Hindlimb muscle (tissue), 1 donor: Measurements from ENCODE around the gene STX11. TPM values are rescaled to one million over a fixed set of nuclear protein-coding genes. Genes with fewer than 3 reads are reported as not detected.
A peak's percentile ranks its signal among the peaks of the same experiment; 100 is the strongest.
"Not testable (repeated sequence)": the region's sequence is repeated elsewhere in the genome, so short reads cannot be mapped to it uniquely, and the experiment has no call there.

Experiments used
- DNase-seq: peaks from one replicate; pipeline ENCODE4 v3.0.0-alpha.2; 2013
- polyA plus RNA-seq: library from polyadenylated mRNA; unstranded; fragments of 120-200 nt; gene quantifications from one replicate; pipeline ENCODE4 v1.2.1, GENCODE V29; 2013; ENCODE audit not compliant: insufficient read length

The STX11 gene
- polyA plus RNA-seq, 1 donor = 3.0 TPM

DNA sequence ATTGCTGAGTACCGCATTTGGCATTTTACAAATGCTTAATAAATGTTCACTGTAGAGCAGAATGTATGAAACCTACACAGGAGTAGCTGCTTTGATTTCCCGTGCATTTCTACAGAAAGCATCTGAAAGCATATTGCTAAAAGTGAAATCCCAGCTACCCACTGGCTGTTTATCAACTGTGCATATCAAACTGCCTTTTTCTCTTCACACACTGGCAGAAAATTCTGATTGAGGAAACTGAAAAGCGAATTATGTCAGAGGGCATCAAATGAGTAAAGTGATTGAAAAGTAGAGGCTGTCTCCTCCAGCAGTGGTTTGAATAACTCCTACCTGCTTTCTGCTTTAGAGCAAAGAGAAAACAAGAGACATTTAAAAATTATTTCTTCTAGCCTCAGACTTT lies 28.0 kb downstream of the STX11 start:
- DNase-seq = no peak

DNA sequence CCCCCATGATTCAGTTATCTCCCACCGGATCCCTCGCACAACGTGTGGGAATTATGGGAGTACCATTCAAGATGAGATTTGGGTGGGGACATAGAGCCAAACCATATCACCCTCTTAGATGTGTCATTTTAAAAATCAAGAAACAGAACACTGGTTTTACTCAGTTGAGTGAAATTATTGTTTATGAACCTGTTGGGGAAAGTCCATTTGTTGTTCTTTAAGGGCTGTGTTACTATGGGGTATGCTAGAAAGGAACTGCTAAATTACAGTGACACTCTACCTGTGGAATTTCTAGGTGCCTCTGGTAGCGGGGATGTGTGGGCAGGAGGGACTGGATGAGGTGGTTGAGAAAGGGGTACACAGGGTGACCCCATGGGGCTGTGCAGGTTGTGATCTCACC lies 28.9 kb downstream of the STX11 start:
- no peak for DNase-seq

DNA sequence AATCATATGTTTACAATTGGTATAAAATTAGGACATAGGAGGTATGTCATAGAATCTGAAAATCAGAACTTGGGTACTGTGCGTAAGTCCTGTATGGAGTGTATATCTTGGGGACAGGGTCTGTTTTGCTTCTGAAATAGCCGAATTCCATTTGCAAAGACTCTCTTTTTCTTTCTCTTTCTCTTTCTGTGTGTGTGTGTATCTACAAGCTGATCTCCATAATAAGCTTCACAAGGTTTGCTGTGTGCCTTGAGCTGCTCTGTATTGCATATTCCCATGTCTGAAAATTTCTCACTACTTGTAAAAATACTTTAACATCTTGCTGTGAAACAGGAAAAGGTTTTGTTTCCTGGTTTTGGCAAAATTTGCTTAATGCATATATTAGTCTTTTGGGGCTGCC lies 29.5 kb downstream of the STX11 start:
- DNase-seq = no peak

DNA sequence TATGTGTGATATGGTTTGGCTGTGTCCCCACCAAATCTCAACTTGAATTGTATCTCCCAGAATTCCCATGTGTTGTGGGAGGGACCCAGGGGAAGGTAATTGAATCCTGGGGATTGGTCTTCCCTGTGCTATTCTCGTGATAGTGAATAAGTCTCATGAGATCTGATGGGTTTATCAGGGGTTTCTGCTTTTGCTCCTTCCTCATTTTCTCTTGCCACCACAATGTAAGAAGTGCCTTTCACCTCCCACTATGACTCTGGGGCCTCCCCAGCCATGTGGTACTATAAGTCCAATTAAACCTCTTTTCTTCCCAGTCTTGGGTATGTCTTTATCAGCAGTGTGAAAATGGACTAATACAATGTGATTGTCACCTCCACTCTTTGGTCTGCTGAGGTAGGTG lies 30.0 kb downstream of the STX11 start:
- not testable (repeated sequence) for DNase-seq

DNA sequence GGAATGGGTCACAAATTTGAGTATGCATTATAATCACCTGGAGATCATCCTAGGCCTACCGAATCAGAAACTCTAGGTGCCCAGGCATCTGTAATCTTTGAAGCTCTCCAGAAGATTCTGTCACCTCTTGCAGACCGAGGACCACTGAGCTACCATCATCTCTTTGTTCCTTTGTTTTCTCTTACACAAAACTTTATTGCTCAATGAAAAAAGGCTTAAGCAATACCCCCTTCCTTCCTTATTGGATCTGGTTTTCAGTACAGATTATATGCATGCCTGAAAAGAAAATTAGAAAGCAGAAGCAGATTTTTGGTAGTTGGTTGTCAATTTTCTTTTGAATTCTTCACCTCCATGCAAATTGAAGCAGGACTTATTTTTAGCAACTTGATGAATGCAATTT lies 31.3 kb downstream of the STX11 start:
- no peak for DNase-seq

DNA sequence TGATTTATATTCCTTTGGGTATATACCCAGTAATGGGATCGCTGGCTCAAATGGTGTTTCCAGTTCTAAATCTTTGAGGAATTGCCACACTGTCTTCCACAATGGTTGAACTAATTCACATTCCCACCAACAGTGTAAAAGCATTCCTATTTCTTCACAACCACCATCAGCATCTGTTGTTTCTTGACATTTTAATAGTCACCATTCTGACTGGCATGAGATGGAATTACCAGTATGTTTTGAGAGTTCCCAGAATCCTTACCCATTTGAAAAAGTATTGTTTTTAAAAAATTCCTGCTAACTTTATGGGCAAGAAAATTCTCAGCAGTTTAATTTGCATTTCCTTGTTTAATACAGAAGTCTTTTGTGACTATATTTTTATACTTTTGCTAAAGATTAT lies 33.9 kb downstream of the STX11 start:
- not testable (repeated sequence) for DNase-seq

DNA sequence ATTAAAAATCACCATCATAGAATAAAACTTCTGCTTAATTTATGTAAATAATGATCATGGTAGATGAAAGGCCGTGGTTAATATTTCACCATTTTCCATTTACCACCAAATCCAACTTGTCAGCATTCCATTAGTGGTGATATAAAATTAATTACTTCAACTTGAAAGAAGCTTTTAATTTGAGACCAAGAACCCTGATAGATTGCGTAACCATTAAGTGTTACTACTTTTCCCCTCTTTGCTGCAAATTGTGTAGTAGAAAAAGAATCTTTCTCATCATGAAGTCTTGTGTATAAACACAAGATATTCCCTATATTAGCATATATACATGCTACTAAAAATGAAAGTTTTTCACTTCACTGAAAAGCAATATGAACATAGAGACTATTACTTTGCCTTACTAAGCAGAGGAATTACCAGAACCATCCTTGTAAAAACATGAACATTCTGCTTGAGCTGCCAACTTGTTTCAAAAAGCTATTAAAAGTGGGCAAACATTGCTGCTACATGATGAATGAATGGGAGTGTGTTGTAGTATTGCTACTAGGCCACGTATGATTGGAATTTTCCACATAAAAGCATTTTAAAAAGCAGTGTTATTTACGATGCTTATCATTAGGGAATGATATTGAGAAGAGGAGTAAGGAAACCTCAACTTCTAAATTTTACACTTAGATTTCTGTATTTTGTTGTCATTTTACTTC lies 35.0 kb downstream of the STX11 start:
- DNase-seq = no peak

DNA sequence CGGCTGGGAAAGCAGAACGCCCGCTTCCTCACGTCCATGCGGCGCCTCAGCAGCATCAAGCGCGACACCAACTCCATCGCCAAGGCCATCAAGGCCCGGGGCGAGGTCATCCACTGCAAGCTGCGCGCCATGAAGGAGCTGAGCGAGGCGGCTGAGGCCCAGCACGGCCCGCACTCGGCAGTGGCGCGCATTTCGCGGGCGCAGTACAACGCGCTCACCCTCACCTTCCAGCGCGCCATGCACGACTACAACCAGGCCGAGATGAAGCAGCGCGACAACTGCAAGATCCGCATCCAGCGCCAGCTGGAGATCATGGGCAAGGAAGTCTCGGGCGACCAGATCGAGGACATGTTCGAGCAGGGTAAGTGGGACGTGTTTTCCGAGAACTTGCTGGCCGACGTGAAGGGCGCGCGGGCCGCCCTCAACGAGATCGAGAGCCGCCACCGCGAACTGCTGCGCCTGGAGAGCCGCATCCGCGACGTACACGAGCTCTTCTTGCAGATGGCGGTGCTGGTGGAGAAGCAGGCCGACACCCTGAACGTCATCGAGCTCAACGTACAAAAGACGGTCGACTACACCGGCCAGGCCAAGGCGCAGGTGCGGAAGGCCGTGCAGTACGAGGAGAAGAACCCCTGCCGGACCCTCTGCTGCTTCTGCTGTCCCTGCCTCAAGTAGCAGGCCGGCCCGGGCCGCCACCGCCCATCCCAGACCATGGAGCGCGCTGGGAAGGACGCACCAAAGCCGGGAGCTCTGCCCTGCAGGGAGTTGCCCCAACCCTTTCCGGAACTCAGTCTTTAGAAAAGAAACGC lies 36.7 kb downstream of the STX11 start:
- no peak for DNase-seq

DNA sequence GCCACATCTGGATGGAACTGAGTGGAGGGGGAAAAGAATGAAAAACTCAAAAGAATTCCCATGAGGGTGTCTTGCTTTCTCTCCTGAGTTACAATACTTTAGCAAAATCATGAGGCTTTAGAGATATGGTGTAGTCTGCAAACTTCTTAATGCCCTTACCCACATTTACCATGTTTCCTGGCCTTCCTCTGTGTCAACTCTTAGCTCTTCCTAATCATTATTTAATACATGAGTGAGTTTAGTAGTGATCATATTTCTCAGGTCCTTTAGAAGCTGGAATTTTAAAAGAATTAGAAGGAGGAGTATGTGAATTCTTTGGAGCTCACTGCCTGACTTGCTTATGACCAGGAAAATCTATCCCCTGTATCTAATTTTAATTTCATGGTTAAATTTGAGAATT lies 39.0 kb downstream of the STX11 start:
- no peak for DNase-seq

DNA sequence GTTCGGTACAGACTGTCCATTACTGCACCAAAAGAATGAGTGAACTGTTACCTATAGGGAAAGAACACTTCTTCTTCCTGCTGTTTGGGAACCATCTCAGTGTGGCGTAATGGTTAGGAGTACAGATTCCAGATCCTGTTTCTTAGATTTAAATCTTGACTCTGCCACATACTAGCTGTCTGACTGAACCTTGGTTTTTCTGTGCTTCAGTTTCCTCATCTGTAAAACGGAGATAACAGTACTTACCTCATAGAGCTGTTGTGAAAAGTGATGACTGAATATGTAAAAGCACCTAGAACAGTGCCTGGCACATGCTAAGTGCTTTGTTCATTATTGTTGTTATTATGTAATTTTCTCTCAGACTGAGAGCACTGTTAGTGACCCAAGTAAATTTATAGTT lies 39.8 kb downstream of the STX11 start:
- DNase-seq = no peak

DNA sequence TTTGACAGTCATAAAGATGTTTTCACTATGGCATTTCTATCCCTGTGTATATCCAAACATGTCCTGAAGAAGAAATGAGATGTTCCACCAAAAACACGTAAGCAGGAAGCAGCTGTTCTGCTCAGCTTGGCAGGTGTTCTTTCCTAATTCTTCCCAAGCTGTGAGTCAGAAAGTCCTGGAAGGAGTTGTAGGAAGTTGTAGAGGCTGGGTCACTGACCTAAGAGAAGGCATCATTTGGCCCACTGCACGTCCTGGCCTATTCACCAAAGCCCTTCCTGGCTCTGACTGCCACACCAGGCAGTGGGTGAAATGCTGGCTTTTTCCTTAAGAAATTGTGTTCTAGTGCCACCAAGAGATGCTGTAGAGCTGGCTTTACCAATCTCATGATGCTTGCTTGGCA lies 40.3 kb downstream of the STX11 start:
- DNase-seq = peak; percentile 21

DNA sequence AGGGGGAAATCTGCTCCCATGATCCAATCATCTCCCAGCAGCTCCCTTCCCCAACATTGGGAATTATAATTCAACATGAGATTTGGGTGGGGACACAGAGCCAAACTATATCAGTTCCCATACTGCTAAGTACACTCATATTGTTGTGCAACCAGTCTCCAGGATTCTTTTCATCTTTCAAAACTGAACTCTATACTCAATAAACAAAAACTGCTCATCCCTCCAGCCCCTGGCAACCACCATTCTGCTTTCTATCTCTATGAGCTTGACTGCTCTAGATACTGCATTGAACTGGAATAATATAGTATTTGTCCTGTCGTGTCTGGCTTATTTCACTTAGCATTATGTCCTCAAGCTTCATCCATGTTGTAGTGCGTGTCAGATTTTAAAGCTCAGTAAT lies 42.9 kb downstream of the STX11 start:
- no peak for DNase-seq

DNA sequence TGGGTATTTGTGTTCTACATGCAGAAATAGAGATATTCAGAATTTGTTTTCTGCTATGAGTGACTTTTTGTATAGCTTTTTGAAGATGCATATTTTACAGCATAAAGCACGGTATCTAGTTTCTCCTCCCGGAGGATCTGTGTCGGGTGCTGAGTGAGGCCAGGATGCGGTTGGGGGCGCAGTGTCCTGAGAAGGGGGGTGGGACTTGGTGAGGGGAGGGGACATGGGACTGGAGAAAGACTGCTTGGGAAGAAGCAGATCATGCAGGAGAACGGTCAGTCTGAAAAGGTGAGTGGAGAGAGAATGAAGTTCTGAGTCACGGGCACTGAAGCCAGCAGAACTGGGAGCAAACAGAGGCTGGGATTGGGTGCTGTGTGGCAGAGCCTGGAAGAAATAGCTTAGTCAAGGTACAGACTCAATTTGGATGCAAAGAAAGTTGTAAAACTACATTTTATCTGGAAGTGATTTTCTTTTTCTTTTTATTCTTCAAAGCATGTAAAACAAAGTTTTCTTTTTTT lies 44.0 kb downstream of the STX11 start:
- DNase-seq = no peak

DNA sequence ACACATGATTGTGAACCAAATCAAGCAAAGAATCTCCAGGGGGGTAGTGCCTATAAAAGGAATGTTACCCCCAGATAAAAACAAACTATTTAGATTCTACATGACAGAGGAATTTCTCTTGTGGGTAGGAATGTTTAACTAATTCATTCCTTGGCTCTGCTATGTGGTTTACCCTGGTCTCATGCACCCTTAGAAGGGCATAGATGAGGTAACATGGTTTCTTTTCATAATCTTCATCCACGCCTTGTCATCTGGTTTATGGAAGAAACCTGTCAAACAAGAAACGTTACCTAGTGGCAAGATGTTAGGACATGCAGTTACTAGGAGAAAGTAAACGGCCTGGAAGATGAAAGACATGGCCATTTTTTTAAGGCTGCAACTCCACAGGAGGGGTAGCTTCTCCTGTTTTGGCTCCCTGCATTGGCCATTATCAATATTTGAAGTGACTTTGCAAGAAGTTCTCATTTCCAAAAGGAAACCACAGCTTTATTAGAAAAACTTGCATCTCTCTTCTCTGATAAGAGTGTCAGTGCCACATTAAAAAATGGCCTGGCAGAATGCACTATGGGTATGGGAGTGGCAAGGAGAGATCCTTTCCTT lies 45.5 kb downstream of the STX11 start:
- no peak for DNase-seq

DNA sequence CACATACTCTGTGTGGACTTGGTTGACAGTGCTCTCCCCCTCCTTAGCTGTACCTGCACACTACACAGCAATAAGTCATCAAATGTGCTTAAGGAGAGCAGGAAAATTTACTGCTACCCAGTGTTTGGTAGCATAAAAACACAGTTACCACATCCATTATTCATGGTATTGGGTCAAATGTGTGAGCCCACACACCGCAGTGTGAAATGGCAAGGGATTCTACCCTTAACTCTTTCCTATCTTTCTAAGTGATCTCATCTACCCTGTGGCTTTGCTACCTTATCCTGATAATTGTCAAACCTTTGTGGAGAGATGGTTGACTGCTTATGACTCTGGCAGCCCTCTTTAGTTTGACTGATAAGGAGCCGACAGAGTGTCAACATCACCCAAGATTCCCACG lies 47.6 kb downstream of the STX11 start:
- no peak for DNase-seq

DNA sequence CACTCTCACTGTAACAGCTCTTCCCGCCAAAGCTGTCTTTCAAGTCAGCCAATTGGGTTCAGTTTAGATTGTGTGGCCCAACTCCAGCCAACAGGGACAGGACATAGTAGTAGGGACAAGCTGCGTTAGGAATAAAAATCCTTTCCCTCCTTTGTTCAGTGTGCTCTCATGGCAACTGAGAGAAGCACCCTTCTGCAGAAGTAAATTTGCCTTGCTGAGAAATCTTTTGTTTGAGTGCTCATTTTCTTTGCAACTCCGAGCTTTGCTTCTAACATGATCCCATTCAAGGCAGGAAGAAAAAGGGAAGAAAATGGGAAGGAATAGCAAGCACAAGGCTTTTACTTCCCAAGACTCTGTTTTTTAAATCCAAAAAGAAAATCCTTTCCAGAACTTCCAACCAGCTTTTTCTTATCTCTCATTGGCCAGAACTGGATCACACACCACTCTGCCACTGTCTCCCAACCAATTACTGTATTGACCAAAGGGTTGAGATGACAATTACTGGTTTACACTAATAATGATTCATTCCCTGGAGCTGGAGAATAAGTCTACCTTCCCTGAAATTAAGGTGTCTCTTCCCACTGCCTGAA lies 52.7 kb downstream of the STX11 start:
- DNase-seq = no peak

DNA sequence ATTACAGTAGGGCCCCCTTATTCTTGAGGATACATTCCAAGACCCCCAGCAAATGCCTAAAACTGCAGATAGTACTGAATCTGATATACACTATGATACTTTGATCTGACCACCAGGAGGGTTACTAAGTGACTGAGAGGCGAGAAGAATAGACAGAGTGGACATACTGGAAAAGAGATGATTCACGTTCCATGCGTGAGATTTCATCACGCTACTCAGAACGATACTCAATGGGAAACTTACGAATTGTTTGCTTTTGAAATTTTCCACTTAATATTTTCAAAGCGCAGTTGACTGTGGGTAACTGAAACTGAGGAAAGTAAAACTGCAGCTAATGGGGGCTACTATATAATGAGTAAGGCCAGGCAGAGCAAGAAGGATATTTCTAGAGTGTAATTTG lies 60.8 kb downstream of the STX11 start:
- DNase-seq = no peak

DNA sequence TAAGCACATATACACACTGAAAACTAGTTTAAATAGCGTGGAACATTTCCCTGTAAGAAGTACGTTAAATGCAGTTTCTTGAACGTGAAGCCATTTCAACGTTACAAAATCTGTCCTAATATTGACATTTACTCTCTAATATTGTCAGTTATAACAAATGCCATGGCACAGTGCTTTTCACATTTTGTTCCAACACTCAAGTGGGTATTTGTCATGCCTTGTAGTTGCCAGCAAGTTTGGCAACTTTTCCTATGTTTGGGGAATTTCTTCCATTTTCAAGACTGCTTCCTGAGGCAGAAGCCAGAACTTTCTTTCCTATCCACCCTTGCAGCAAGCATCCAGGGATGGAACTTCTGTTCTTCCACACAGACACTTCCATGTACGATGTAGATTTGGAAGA lies 63.0 kb downstream of the STX11 start:
- no peak for DNase-seq

DNA sequence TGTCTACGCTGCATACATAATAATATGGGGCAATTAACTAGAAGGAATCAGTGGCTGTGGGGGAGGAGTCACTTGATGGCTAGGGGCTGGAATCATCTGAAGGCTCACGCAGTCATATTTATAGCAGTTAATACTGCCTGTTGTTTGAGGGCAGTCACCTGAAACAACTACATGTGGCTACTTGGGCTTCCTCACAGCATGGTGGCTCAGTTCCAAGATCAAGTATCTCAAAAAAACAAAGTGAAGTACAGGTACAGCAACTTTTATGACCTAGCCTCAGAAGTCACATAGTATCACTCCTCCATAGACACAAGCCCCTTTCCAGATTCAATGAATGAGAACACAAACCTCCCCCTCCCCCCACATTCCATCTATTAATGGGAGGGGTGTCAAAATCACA lies 63.7 kb downstream of the STX11 start:
- no peak for DNase-seq

DNA sequence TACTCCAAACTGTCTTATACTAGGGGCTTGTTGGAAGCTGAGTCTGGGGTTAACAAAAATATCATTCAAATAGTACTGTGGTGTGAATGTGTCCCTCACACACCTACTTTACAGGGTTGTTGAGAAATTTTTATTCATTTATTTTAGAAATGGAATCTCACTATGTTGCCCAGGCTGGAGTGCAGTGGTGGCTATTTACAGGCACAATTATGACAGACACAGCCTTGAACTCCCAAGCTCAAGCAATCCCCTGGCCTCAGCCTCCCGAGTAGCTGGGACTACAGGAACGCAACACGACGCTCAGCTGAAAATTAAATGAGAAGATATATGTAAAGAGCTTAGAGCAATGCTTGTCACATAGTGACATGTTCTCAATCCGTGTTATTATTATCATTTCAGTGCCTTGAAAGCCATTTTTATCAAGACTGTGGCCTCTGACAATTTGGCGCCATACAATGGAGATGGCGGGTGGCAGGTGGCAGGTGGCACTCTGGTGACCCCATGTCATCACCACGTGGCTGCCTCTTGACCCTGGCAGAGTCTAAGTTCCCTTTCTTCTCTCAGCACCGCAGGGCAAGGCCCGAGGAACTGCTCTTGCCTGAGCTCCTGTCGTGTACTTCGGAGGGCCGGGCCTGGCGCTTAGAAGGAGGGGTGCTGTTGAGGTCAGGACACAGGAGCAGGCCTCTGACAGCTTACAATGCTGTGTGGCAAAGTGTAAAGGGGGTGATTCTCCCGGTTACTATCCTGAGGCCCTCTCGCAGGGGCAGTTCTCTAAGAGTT lies 64.5 kb downstream of the STX11 start:
- no peak for DNase-seq

DNA sequence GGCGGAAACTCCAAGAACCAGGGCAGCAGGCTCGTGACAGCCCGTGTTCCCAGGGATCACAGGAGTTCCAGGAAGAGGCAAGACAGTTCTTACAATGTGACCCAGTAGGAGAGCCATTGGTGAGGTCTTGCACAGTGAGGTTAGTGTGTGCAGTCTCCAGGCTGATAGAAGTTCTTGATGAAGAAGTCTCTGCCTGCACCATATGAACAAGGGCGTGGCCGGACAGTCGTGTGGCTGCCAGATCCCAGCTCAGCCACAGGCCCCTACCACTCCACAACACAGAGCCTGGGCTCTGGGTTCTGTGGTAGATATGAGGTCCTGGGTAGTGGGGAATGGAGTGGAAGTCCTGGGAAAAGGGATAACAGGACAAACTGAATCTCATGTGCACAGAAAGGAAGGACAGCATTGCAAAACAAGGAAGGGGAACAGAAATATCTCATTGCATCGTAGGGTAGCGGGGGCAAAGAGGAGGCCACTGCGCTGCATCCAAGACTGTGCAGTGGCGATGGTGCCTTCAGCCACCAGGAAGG lies 65.2 kb downstream of the STX11 start:
- peak; percentile 34 for DNase-seq
